ENCODE data around the gene ERVH48-1. TPM values are rescaled to one million over a fixed set of nuclear protein-coding genes. Genes with fewer than 3 reads are reported as not detected.
"Not testable (repeated sequence)": the region's sequence is repeated elsewhere in the genome, so short reads cannot be mapped to it uniquely, and the experiment has no call there.

The ERVH48-1 gene
- total RNA-seq, 2 experiments from 2014 or later, result 0.23 to 0.32 TPM

DNA sequence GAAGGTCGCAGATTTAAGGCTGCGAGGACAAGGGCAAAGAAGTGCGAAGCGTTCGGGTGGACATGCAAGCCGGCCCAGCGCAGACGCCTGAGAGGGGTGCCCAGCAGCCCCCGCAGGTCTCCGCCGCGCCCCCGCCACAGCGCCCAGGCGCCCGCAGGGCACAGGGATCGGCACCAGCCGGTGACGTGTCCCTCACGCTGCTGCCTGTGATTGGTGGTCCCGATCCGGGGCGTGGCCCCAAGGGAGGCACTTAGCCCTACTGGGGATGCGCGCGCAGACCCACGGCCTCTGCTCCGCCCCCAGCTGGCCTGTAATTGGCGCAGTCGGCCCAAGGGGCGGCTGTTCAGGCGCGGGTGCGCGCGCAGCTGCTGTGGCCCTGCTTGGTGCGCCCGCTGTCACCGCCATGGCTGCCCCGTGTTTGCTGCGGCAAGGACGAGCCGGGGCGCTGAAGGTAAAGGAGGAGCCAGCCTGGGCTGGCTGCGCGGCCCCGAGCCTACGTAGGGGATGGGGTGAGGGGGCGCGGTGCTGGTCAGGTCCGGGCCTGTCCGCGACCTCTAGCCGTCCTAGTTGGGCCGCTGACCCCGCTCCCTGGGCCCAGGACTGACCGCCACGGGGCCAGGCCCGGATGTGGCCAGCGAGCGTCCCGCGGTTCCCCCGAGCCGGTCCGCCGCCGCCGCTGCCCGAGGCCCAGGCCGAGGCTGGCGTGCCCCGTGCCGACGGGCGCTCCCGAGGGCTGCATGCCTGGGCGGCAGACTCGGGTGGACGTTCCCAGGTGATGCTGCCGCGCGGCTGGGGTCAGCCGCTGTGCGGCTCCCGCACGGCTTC is 32.3 kb downstream of the ERVH48-1 start, which contains the start of gene NDUFV3:
TSS of gene NDUFV3 (plus strand) at position 379 of the 825 bp plus-strand sequence. CDS start at position 404, 25 bp downstream.
- Mint-ChIP-seq H3K27me3 (no peaks in the 10 kb centered on the region), H3K9me3 (no peaks in the 10 kb centered on the region), H3K4me1 (peaks cover 13% of the 10 kb centered on the region)

DNA sequence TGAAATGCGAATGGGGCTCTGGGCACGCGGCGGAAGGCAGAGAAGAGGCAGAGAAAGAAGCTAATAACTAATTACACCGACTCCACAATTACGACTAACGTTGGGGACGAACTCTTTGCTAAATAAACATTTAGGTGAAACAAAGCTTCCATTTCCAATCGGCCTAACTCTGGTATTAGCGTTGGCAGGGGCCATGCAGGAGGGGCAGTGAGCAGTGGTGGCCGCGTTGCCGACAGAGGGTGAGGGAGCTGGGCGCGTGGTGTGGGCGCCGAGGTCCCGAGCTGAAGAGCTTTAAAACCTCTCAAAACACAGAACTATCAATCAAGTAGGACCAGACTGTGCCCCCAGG is 32.9 kb downstream of the ERVH48-1 start:
- Mint-ChIP-seq H3K27ac (peak overlapping the region; percentile 96), H3K4me1 (peaks cover 13% of the 10 kb centered on the region), H3K27me3 (no peaks in the 10 kb centered on the region), H3K9me3 (no peaks in the 10 kb centered on the region), H3K36me3 (peaks cover 7% of the 10 kb centered on the region), H3K4me3 (peak overlapping the region; percentile 87)
- DNase-seq, result no peak

More for the DNA sequence above, 32.3 kb downstream of the ERVH48-1 start, which contains the start of gene NDUFV3:
- peaks cover 7% of the 10 kb centered on the region for H3K36me3 Mint-ChIP-seq
- peak within 1 kb of the TSS; percentile 87 for H3K4me3 Mint-ChIP-seq
- peak within 1 kb of the TSS; percentile 96 for H3K27ac Mint-ChIP-seq
- DNase-seq, result peak; percentile 99

- Mint-ChIP-seq H3K4me1 (peaks cover 2% of the 10 kb centered on the region), H3K9me3 (no peaks in the 10 kb centered on the region), H3K27ac (no peak overlapping the region), H3K4me3 (no peak overlapping the region), H3K27me3 (no peaks in the 10 kb centered on the region), H3K36me3 (no peaks in the 10 kb centered on the region)
- DNase-seq, result no peak
Measured at GRCh38 chr21:42887326-42887725, 38.1 kb downstream of the ERVH48-1 start.

GRCh38 chr21:42883921-42884320 is 41.5 kb downstream of the ERVH48-1 start:
- Mint-ChIP-seq H3K27me3 (no peaks in the 10 kb centered on the region), H3K9me3 (no peaks in the 10 kb centered on the region), H3K4me1 (peaks cover 14% of the 10 kb centered on the region), H3K36me3 (peaks cover 14% of the 10 kb centered on the region), H3K27ac (no peak overlapping the region), H3K4me3 (no peak overlapping the region)
- no peak for DNase-seq

- peak overlapping the region; percentile 93 for H3K4me3 Mint-ChIP-seq
- no peak for DNase-seq
- no peaks in the 10 kb centered on the region for H3K27me3 Mint-ChIP-seq
- H3K9me3 Mint-ChIP-seq, result no peaks in the 10 kb centered on the region
- H3K4me1 Mint-ChIP-seq, result peaks cover 22% of the 10 kb centered on the region
- H3K36me3 Mint-ChIP-seq, result peaks cover 31% of the 10 kb centered on the region
- peak overlapping the region; percentile 95 for H3K27ac Mint-ChIP-seq
Measured at GRCh38 chr21:42880352-42880751, 45.1 kb downstream of the ERVH48-1 start.

- peak; percentile 98 for DNase-seq
- H3K4me1 Mint-ChIP-seq, result peaks cover 24% of the 10 kb centered on the region
- H3K27ac Mint-ChIP-seq, result peak within 1 kb of the TSS; percentile 95
- no peaks in the 10 kb centered on the region for H3K27me3 Mint-ChIP-seq
- H3K36me3 Mint-ChIP-seq, result peaks cover 36% of the 10 kb centered on the region
- H3K4me3 Mint-ChIP-seq, result peak within 1 kb of the TSS; percentile 93
- no peaks in the 10 kb centered on the region for H3K9me3 Mint-ChIP-seq
Measured at GRCh38 chr21:42878993-42879787, 46.2 kb downstream of the ERVH48-1 start, which contains the start of gene WDR4. TSS of gene WDR4 (minus strand) at chr21:42879539. CDS start at chr21:42879495, 44 bp downstream.

- peak overlapping the region; percentile 95 for H3K27ac Mint-ChIP-seq
- H3K36me3 Mint-ChIP-seq, result peaks cover 37% of the 10 kb centered on the region
- no peaks in the 10 kb centered on the region for H3K27me3 Mint-ChIP-seq
- H3K9me3 Mint-ChIP-seq, result no peaks in the 10 kb centered on the region
- DNase-seq, result no peak
- H3K4me3 Mint-ChIP-seq, result peak overlapping the region; percentile 93
- H3K4me1 Mint-ChIP-seq, result peaks cover 25% of the 10 kb centered on the region
Measured at GRCh38 chr21:42878678-42878992, 46.8 kb downstream of the ERVH48-1 start.

DNA sequence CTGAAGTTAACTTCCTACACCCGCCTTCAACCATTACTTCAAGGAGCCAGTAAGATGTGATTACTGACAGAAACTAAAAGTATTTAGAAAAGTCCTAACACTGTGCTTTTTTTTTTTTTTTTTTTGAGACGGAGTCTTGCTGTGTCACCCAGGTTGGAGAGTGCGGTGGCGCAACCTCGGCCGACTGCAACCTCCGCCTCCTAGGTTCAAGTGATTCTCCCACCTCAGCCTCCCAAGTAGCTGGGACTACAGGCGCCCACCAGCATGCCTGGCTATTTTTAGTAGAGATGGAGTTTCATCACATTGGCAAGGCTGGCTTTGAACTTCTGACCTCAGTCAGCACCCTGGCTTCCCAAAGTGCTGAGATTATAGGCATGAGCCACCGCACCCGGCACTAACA is 49.6 kb downstream of the ERVH48-1 start:
- H3K9me3 Mint-ChIP-seq, H3K4me3 Mint-ChIP-seq, DNase-seq, H3K27ac Mint-ChIP-seq, H3K27me3 Mint-ChIP-seq: not testable (repeated sequence)
- H3K36me3 Mint-ChIP-seq, result peaks cover 53% of the 10 kb centered on the region
- H3K4me1 Mint-ChIP-seq, result peaks cover 22% of the 10 kb centered on the region

DNA sequence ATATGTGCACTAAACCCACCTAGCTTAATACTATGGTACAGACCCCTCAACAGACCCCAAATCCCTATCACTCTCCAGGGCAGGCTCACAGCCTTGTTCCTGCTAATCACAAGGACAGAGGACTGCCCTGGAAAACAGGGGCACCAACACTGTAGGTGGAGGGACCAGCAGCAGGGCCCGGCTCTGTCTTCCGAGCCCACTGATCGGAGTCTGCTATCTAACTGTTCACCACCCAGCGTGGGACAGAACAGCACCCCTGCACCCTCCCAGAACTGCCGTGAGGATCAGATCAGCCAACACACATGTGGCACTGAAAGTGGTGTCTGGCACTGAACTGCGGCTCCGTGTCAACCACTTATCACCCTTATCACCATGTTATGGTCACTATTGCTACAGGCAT is 52.3 kb downstream of the ERVH48-1 start:
- Mint-ChIP-seq H3K27me3 (no peaks in the 10 kb centered on the region), H3K27ac (no peak overlapping the region), H3K9me3 (no peaks in the 10 kb centered on the region), H3K4me1 (peaks cover 15% of the 10 kb centered on the region), H3K4me3 (no peak overlapping the region), H3K36me3 (peaks cover 39% of the 10 kb centered on the region)
- no peak for DNase-seq

GRCh38 chr21:42868196-42868595 is 57.2 kb downstream of the ERVH48-1 start:
- Mint-ChIP-seq H3K27ac (no peak overlapping the region), H3K36me3 (peaks cover 38% of the 10 kb centered on the region), H3K4me3 (no peak overlapping the region), H3K9me3 (no peaks in the 10 kb centered on the region), H3K27me3 (no peaks in the 10 kb centered on the region), H3K4me1 (peaks cover 18% of the 10 kb centered on the region)
- no peak for DNase-seq

Other genes starting within 250 kb of the ERVH48-1 start
- gene WDR4, start 46.1 kb downstream of the ERVH48-1 start, total RNA-seq, result 10 to 100 TPM; 54.0 to 56.7 TPM
- 10 to 100 TPM; 34.2 to 34.3 TPM for gene NDUFV3, start 32.3 kb downstream of the ERVH48-1 start, total RNA-seq
- 10 to 100 TPM; 17.8 to 18.5 TPM for gene PKNOX1, start 48.9 kb upstream of the ERVH48-1 start, total RNA-seq
- 10 to 100 TPM; 29.6 to 30.6 TPM for gene CBS, start 150.2 kb upstream of the ERVH48-1 start, total RNA-seq
- 10 to 100 TPM; 20.6 to 21.2 TPM for gene U2AF1, start 181.9 kb upstream of the ERVH48-1 start, total RNA-seq
- not detected for gene CRYAA, start 243.4 kb upstream of the ERVH48-1 start, total RNA-seq